Skeletal muscle tissue (tissue), 4 donors: Measurements from ENCODE around the gene TAX1BP1. TPM values are rescaled to one million over a fixed set of nuclear protein-coding genes. Genes with fewer than 3 reads are reported as not detected.

Experiments
- H3K27ac ChIP-seq: one replicate; pipeline ENCODE4 v1.7.0; 2013; ENCODE audit warnings: mild to moderate bottlenecking, low read depth, low read length, inconsistent platforms
- H3K27me3 ChIP-seq, 3 donors: one replicate each; pipeline ENCODE4 v1.7.0; 2013; ENCODE audit warnings: low read length in 3 of 3; ENCODE audit not compliant: control insufficient read depth in 3 of 3, insufficient read depth in 3 of 3
- H3K36me3 ChIP-seq, 3 donors: one replicate each; pipeline ENCODE4 v1.7.0; 2013; ENCODE audit warnings: low read length in 3 of 3; ENCODE audit not compliant: control insufficient read depth in 3 of 3, insufficient read depth in 3 of 3
- H3K4me1 ChIP-seq, 3 donors: one replicate each; pipeline ENCODE4 v1.7.0; 2013; ENCODE audit warnings: low read length in 3 of 3, mild to moderate bottlenecking in 3 of 3; ENCODE audit not compliant: control insufficient read depth in 3 of 3, insufficient read depth in 3 of 3
- H3K4me3 ChIP-seq, 3 donors: one replicate each; pipeline ENCODE4 v1.7.0; 2013; ENCODE audit warnings: low read length in 3 of 3
- H3K9ac ChIP-seq, 3 donors: one replicate each; pipeline ENCODE4 v1.7.0; 2013; ENCODE audit warnings: low read length in 3 of 3, mild to moderate bottlenecking in 3 of 3, moderate library complexity in 2 of 3, low read depth in 1 of 3
- H3K9me3 ChIP-seq, 3 donors: one replicate each; pipeline ENCODE4 v1.7.0; 2013; ENCODE audit warnings: low read length in 3 of 3; ENCODE audit not compliant: control insufficient read depth in 3 of 3
- total RNA-seq: library from RNA; depleted of rRNA; stranded (reverse); fragments of >200 nt; gene quantifications from one replicate; pipeline ENCODE4 v1.2.3, GENCODE V29; 2014
- donor health status: Osteomylitis.

The TAX1BP1 gene
- total RNA-seq, 1 donor from 2014 or later = 24.5 TPM

- Histone ChIP-seq H3K4me3 (no peak overlapping the region), H3K36me3 (no peaks in the 10 kb centered on the region), H3K9me3 (no peaks in the 10 kb centered on the region), H3K27ac (no peak overlapping the region), H3K4me1 (peaks cover 0 to 8% (median 0%) of the 10 kb centered on the region in 3 donors), H3K27me3 (no peaks in the 10 kb centered on the region), H3K9ac (no peak overlapping the region)
Observed at GRCh38 chr7:27708485-27708884, 31.5 kb upstream of the TAX1BP1 start.

- H3K9ac ChIP-seq = no peak overlapping the region
- H3K36me3 ChIP-seq = no peaks in the 10 kb centered on the region
- H3K4me3 ChIP-seq = no peak overlapping the region
- H3K27me3 ChIP-seq = no peaks in the 10 kb centered on the region
- no peaks in the 10 kb centered on the region for H3K9me3 ChIP-seq
- peaks cover 0 to 8% (median 0%) of the 10 kb centered on the region in 3 donors for H3K4me1 ChIP-seq
- H3K27ac ChIP-seq = no peak overlapping the region
Observed at GRCh38 chr7:27709137-27710075, 30.6 kb upstream of the TAX1BP1 start.

- Histone ChIP-seq H3K9ac (no peak overlapping the region), H3K4me1 (peaks cover 0 to 8% (median 0%) of the 10 kb centered on the region in 3 donors), H3K27ac (no peak overlapping the region), H3K27me3 (no peaks in the 10 kb centered on the region), H3K4me3 (no peak overlapping the region), H3K9me3 (no peaks in the 10 kb centered on the region), H3K36me3 (no peaks in the 10 kb centered on the region)
Observed at GRCh38 chr7:27712217-27712616, 27.7 kb upstream of the TAX1BP1 start.

- no peaks in the 10 kb centered on the region for H3K36me3 ChIP-seq
- no peak overlapping the region for H3K27ac ChIP-seq
- H3K9ac ChIP-seq = no peak overlapping the region
- H3K27me3 ChIP-seq = no peaks in the 10 kb centered on the region
- no peak overlapping the region for H3K4me3 ChIP-seq
- peaks cover 0 to under 1% (median 0%) of the 10 kb centered on the region in 3 donors for H3K4me1 ChIP-seq
- no peaks in the 10 kb centered on the region for H3K9me3 ChIP-seq
Observed at GRCh38 chr7:27714831-27715444, 25.0 kb upstream of the TAX1BP1 start.

GRCh38 chr7:27723085-27723484, 16.9 kb upstream of the TAX1BP1 start:
- Histone ChIP-seq H3K9me3 (no peaks in the 10 kb centered on the region), H3K9ac (no peak overlapping the region), H3K27me3 (no peaks in the 10 kb centered on the region), H3K4me3 (no peak overlapping the region), H3K36me3 (no peaks in the 10 kb centered on the region), H3K4me1 (peaks cover 0 to 2% (median 0%) of the 10 kb centered on the region in 3 donors), H3K27ac (no peak overlapping the region)

- H3K4me3 ChIP-seq = no peak overlapping the region
- H3K27me3 ChIP-seq = no peaks in the 10 kb centered on the region
- H3K9me3 ChIP-seq = no peaks in the 10 kb centered on the region
- no peak overlapping the region for H3K9ac ChIP-seq
- H3K36me3 ChIP-seq = no peaks in the 10 kb centered on the region
- peaks cover 0 to 2% (median 0%) of the 10 kb centered on the region in 3 donors for H3K4me1 ChIP-seq
- no peak overlapping the region for H3K27ac ChIP-seq
Observed at GRCh38 chr7:27727058-27727457, 12.9 kb upstream of the TAX1BP1 start.

GRCh38 chr7:27730112-27730511, 9.8 kb upstream of the TAX1BP1 start:
- Histone ChIP-seq H3K36me3 (no peaks in the 10 kb centered on the region), H3K4me3 (no peak overlapping the region), H3K4me1 (no peaks in the 10 kb centered on the region), H3K9me3 (no peaks in the 10 kb centered on the region), H3K9ac (no peak overlapping the region), H3K27me3 (no peaks in the 10 kb centered on the region), H3K27ac (no peak overlapping the region)

GRCh38 chr7:27734583-27734982, 5.4 kb upstream of the TAX1BP1 start:
- no peak overlapping the region for H3K27ac ChIP-seq
- no peaks in the 10 kb centered on the region for H3K9me3 ChIP-seq
- no peaks in the 10 kb centered on the region for H3K36me3 ChIP-seq
- H3K9ac ChIP-seq = no peak overlapping the region
- H3K27me3 ChIP-seq = no peaks in the 10 kb centered on the region
- H3K4me3 ChIP-seq = no peak overlapping the region
- peaks cover 0 to 4% (median 0%) of the 10 kb centered on the region in 3 donors for H3K4me1 ChIP-seq

- H3K9ac ChIP-seq = no peak overlapping the region
- peaks cover 0 to 2% (median 0%) of the 10 kb centered on the region in 3 donors for H3K36me3 ChIP-seq
- no peaks in the 10 kb centered on the region for H3K9me3 ChIP-seq
- peaks cover 0 to 4% (median 0%) of the 10 kb centered on the region in 3 donors for H3K4me1 ChIP-seq
- H3K27ac ChIP-seq = no peak overlapping the region
- no peaks in the 10 kb centered on the region for H3K27me3 ChIP-seq
- H3K4me3 ChIP-seq = no peak overlapping the region
Observed at GRCh38 chr7:27735165-27735564, 4.8 kb upstream of the TAX1BP1 start.

- Histone ChIP-seq H3K4me3 (no peak overlapping the region), H3K27ac (no peak overlapping the region), H3K9me3 (no peaks in the 10 kb centered on the region), H3K9ac (no peak overlapping the region), H3K27me3 (no peaks in the 10 kb centered on the region), H3K4me1 (peaks cover 1 to 4% (median 2%) of the 10 kb centered on the region in 3 donors), H3K36me3 (peaks cover 0 to 4% (median 0%) of the 10 kb centered on the region in 3 donors)
Observed at GRCh38 chr7:27735831-27736230, 4.1 kb upstream of the TAX1BP1 start.
